Right lobe of liver (tissue), 6 donors: ENCODE results near the gene CACNA2D4. TPM values are rescaled to one million over a fixed set of nuclear protein-coding genes. Genes with fewer than 3 reads are reported as not detected.

Experiments used
- ATAC-seq, 4 donors: fragments of 200-7000 bp; cut with Tn5 transposase; one replicate each; pipeline ENCODE4 v1.9.1; 2020; ENCODE audit warnings: mild to moderate bottlenecking in 4 of 4, moderate library complexity in 4 of 4
- DNase-seq, 3 donors: peaks; one replicate each; pipeline ENCODE4 v3.0.0-alpha.2; 2020
- H3K27ac ChIP-seq, 3 donors: fragments of 200-600 bp; one replicate each; pipeline ENCODE4 v1.8.0; 2022
- H3K27me3 ChIP-seq, 2 donors: fragments of 200-600 bp; one replicate each; pipeline ENCODE4 v1.8.0; 2022
- H3K36me3 ChIP-seq, 4 donors: fragments of 200-600 bp; sonication (generic) in 1 of 4; one replicate each; pipeline versions ENCODE4 v1.5.1 to v1.8.0; 2017 to 2022; ENCODE audit warnings: control low read depth in 1 of 4
- H3K4me1 ChIP-seq, 4 donors: fragments of 200-600 bp; sonication (generic) in 1 of 4; one replicate each; pipeline versions ENCODE4 v1.5.1 to v1.8.0; 2017 to 2022; ENCODE audit warnings: control low read depth in 1 of 4
- H3K4me3 ChIP-seq, 3 donors: fragments of 200-600 bp; one replicate each; pipeline ENCODE4 v1.8.0; 2022
- H3K9me3 ChIP-seq, 4 donors: fragments of 200-600 bp; sonication (generic) in 1 of 4; one replicate each; pipeline versions ENCODE4 v1.5.1 to v1.8.0; 2017 to 2022; ENCODE audit warnings: control low read depth in 1 of 4
- CTCF ChIP-seq, 4 donors: fragments of 200-600 bp in 3 of 4; fragments of 450-650 bp in 1 of 4; IDR thresholded peaks; one replicate each; pipeline versions ENCODE4 v1.5.1 to v1.8.0; 2016 to 2022; ENCODE audit warnings: antibody characterized with exemption in 4 of 4, mild to moderate bottlenecking in 2 of 4
- POLR2A ChIP-seq: fragments of 450-650 bp; IDR thresholded peaks from one replicate; pipeline ENCODE4 v1.6.1; 2017; ENCODE audit warnings: antibody characterized with exemption, mild to moderate bottlenecking
- WGBS: methylation state at CpG from one replicate; pipeline ENCODE4 v1.1.6; 2018; ENCODE audit warnings: low coverage, low lambda C conversion rate; ENCODE audit not compliant: insufficient coverage; ENCODE audit errors: missing lambda C conversion rate; 5-methylcytosine and 5-hydroxymethylcytosine counted together
- intact Hi-C, 2 donors: fragments of 100-400 bp; cut with DNase I; formaldehyde crosslinking; loops; one replicate each; pipeline versions ENCODE4 v1.11.2 to v1.14.1; 2022
- total RNA-seq, 6 experiments: library from RNA; depleted of rRNA in 2 of 6; stranded (reverse); fragments of >200 nt in 2 of 6; fragmentation: NEBNext Ultra II Directional in 3 of 6; extraction: Animal tissue kit (Norgen Biotek cat#: 25700) in 3 of 6; gene quantifications; one replicate each; pipeline versions ENCODE4 v1.1.0 to v1.2.4, GENCODE V29; 2016 to 2023
- donor health status: DM: no; HTN: yes; CAD: no.
- donor health status: DM: no; HTN: no; CAD: no.
- donor health status: DM: no; HTN: no; CAD: no.
- donor health status: DM: no; HTN: yes; CAD: no.
- donor health status: DM: no; HTN: yes; CAD: no.

CACNA2D4 gene
- total RNA-seq, 6 experiments from 2014 or later: 0.87 to 1.9 (median 0.96) TPM

DNA sequence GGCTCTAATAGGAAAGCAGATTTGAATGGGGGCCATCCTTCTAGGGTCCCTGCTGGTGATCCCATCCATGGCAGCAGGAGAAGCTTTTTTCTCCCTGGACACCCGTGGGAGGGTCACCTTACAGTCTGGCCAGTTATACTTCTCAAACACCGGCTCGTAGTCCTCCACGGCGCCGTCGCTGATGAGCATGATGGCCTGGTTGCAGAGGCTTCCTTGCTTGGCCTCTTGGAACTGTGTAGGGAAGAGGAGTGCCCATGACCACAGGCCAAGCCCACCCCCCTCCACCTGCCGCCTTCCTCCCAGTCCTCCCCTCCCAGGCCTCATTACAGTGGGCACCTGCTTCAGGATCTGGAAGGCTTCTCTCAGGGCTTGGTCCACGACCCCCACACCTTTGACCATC lies 33.8 kb downstream of the CACNA2D4 start:
- no peaks in the 10 kb centered on the region for H3K4me1 ChIP-seq
- no peaks in the 10 kb centered on the region for H3K36me3 ChIP-seq
- no peak overlapping the region for H3K4me3 ChIP-seq
- DNase-seq: peak in 1 of 3 donors; percentile 21
- H3K9me3 ChIP-seq: no peaks in the 10 kb centered on the region
- H3K27me3 ChIP-seq: no peaks in the 10 kb centered on the region
- intact Hi-C loops: no loop called here
- no peak overlapping the region for H3K27ac ChIP-seq
- TF ChIP-seq POLR2A: no peak
- TF ChIP-seq CTCF (IDR thresholded peaks at IDR 0.05): no peak
- no peak for ATAC-seq
- WGBS: no CpG with 5 or more reads among the region's 9 CpGs

DNA sequence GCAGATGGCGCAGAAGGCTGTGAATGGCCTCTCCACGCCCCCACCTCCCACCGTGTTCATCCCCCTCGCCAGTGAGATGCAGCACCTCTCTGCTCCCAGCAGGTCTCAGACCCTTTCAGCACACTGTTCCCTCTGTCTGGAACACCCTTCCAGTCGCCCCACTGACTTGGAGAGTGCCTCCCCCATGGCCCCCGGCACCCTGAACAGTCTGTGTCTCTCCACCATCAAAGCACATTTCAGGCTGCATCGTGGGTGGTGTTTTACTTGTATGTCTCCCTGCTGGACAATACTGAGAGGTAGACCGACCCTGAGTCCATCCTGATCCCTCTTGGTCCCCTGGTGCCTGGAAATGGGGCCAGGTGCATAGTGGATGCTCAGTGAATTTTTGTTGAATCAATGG lies 34.9 kb downstream of the CACNA2D4 start:
- TF ChIP-seq CTCF (IDR thresholded peaks at IDR 0.05): no peak
- TF ChIP-seq POLR2A: no peak
- H3K27ac ChIP-seq: no peak overlapping the region
- no peaks in the 10 kb centered on the region for H3K9me3 ChIP-seq
- H3K27me3 ChIP-seq: no peaks in the 10 kb centered on the region
- no peak overlapping the region for H3K4me3 ChIP-seq
- H3K36me3 ChIP-seq: no peaks in the 10 kb centered on the region
- ATAC-seq (no peak), DNase-seq (peak in 1 of 3 donors; percentile 30)
- WGBS: 71% methylated on average over 8 of the region's 8 CpGs
- H3K4me1 ChIP-seq: no peaks in the 10 kb centered on the region
- intact Hi-C loops: no loop called here

DNA sequence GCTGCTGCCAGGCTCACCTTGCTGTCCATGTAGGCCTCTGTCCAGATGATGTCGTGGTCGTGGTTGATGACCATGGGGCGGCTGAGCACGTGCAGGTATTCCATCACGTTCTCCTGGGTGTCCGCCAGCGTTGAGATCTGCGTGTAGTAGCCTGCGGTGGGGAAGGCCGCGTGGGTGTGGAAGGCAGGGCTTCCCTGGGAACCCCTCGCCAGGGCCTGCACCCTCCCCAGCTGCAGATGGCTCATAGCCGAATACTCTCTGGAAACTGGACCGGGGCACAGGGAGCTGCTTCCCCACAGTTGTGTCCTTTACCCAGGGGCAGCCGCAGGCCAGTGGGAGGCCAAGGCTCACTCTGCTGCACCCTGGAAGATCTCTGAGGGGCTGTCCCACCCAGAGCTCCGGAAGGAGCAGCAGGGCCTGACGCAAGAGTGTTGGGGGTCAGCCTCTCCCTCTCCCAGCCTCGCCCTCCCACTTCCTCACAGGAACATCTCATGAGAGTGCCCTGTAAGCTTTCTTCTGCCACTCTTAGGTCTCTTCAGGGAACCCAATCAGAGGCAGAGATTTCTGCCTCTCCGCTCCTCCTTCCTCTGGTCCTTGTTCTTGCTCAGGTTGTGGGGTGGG lies 35.5 kb downstream of the CACNA2D4 start:
- peak in 1 of 3 donors; percentile 45 for DNase-seq
- Histone ChIP-seq H3K4me1 (no peaks in the 10 kb centered on the region), H3K9me3 (no peaks in the 10 kb centered on the region), H3K36me3 (no peaks in the 10 kb centered on the region), H3K27me3 (no peaks in the 10 kb centered on the region), H3K4me3 (no peak overlapping the region), H3K27ac (no peak overlapping the region)
- WGBS: no CpG with 5 or more reads among the region's 19 CpGs
- TF ChIP-seq POLR2A: no peak
- TF ChIP-seq CTCF (IDR thresholded peaks at IDR 0.05): no peak
- intact Hi-C loops: no loop called here
- ATAC-seq: peak in 1 of 4 donors; percentile 7

- H3K9me3 ChIP-seq: no peaks in the 10 kb centered on the region
- H3K36me3 ChIP-seq: no peaks in the 10 kb centered on the region
- no peak overlapping the region for H3K4me3 ChIP-seq
- H3K4me1 ChIP-seq: no peaks in the 10 kb centered on the region
- WGBS: 64% methylated on average over 6 of the region's 8 CpGs
- no peaks in the 10 kb centered on the region for H3K27me3 ChIP-seq
- H3K27ac ChIP-seq: no peak overlapping the region
- intact Hi-C loops: no loop called here
- no peak for ATAC-seq
- DNase-seq: no peak
- TF ChIP-seq CTCF (IDR thresholded peaks at IDR 0.05) (no peak), POLR2A (no peak)
These were observed 36.0 kb downstream of the CACNA2D4 start for GRCh38 chr12:1882405-1882804.
